ENCODE data around the gene ITGAL.

DNA sequence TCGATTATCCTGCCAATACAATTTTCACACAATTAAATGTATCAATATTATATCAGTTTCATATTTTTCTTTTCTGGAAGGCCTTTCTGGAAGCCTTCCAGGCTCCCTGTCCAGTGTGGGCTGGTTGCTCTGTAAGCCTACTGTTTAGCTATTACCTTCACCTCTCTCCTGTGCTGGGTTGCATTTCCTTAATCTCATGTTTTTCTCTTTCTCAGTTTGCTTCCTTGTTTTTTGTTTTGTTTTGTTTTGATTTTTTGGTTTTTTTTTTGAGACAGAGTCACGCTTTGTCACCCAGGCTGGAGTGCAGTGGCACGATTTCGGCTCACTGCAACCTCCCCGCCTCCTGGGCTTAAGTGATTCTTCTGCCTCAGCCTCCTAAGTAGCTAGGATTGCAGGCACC, 33.7 kb upstream of the ITGAL start:
- TF ChIP-seq POLR2A (IDR thresholded peaks at IDR 0.05) = no peak
- TF ChIP-seq, protein P1, sequence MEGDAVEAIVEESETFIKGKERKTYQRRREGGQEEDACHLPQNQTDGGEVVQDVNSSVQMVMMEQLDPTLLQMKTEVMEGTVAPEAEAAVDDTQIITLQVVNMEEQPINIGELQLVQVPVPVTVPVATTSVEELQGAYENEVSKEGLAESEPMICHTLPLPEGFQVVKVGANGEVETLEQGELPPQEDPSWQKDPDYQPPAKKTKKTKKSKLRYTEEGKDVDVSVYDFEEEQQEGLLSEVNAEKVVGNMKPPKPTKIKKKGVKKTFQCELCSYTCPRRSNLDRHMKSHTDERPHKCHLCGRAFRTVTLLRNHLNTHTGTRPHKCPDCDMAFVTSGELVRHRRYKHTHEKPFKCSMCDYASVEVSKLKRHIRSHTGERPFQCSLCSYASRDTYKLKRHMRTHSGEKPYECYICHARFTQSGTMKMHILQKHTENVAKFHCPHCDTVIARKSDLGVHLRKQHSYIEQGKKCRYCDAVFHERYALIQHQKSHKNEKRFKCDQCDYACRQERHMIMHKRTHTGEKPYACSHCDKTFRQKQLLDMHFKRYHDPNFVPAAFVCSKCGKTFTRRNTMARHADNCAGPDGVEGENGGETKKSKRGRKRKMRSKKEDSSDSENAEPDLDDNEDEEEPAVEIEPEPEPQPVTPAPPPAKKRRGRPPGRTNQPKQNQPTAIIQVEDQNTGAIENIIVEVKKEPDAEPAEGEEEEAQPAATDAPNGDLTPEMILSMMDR (IDR thresholded peaks at IDR 0.05) = no peak

Data from testis (tissue), 2 donors.